GM12891 (cell line): Measurements from ENCODE around the gene POLE2.

Experiments used
- POLR2A ChIP-seq: IDR thresholded peaks from 2 replicates; pipeline ENCODE4 v1.6.1; 2011; ENCODE audit warnings: low read depth, low read length, control low read depth
- POLR2AphosphoS5 ChIP-seq: IDR thresholded peaks from 2 replicates; pipeline ENCODE4 v1.6.1; 2011; ENCODE audit warnings: low read depth, low read length, control low read depth
- POU2F2 ChIP-seq: IDR thresholded peaks from 2 replicates; pipeline ENCODE4 v1.6.1; 2011; ENCODE audit warnings: low read depth, mild to moderate bottlenecking, control low read depth, low read length, moderate library complexity
- TAF1 ChIP-seq: IDR thresholded peaks from 2 replicates; pipeline ENCODE4 v1.6.1; 2011; ENCODE audit warnings: low read depth, low read length, control low read depth

GRCh38 chr14:49623387-49623786 lies 64.6 kb downstream of the POLE2 start:
- no peak for TF ChIP-seq POLR2AphosphoS5
- TF ChIP-seq POLR2A, result no peak
- no peak for TF ChIP-seq TAF1
- TF ChIP-seq POU2F2, result no peak
